ENCODE measurements around the gene CERCAM.

GRCh38 chr9:128420060-128420650, 502 bp upstream of the CERCAM start:
- TF ChIP-seq POLR2A (IDR thresholded peaks at IDR 0.05; ENCODE audit: low read depth, low read length) (no peak), CTCF (conservative IDR thresholded peaks at IDR 0.05; ENCODE audit: low read depth, low read length) (peak; percentile 77), ELK1 (IDR thresholded peaks at IDR 0.05; ENCODE audit: borderline replicate concordance, low read depth, low read length) (no peak), FOS (IDR thresholded peaks at IDR 0.05; ENCODE audit: low read depth, low read length) (no peak), MXI1 (IDR thresholded peaks at IDR 0.05; ENCODE audit: borderline replicate concordance, low read depth, low read length) (peak; percentile 67; the same call in 1 of the 2 replicates), RFX5 (IDR thresholded peaks at IDR 0.05; ENCODE audit: low read depth, low read length) (no peak), CHD1 (IDR thresholded peaks at IDR 0.05; ENCODE audit: low read depth, low read length) (no peak), USF2 (IDR thresholded peaks at IDR 0.05; ENCODE audit: low read depth, low read length) (no peak), SMC3 (IDR thresholded peaks at IDR 0.05; ENCODE audit: low read depth, low read length) (peak; percentile 46), BHLHE40 (IDR thresholded peaks at IDR 0.05; ENCODE audit: low read depth, low read length) (no peak)

All from IMR-90 (cell line).